HL-60 (cell line): ENCODE data around the gene ATP5F1E.

ENCODE experiments used
- DNase-seq, 2 experiments: peaks; one replicate each; pipeline ENCODE4 v3.0.0-alpha.2; 2010 to 2020; ENCODE audit warnings: low read depth in 1 of 2, low spot score in 1 of 2
- H3K27ac ChIP-seq: fragments of 250-450 bp; sonication (Bioruptor Pico); replicated peaks from 2 replicates; pipeline ENCODE4 v1.5.1; 2020; ENCODE audit warnings: mild to moderate bottlenecking, moderate library complexity
- H3K27me3 ChIP-seq: fragments of 250-450 bp; sonication (Bioruptor Pico); 2 replicates; pipeline ENCODE4 v1.5.1; 2021; ENCODE audit warnings: mild to moderate bottlenecking, moderate library complexity; ENCODE audit not compliant: insufficient read depth, poor library complexity, severe bottlenecking
- H3K4me3 ChIP-seq: replicated peaks from 2 replicates; pipeline ENCODE4 v1.5.1; 2011; ENCODE audit warnings: mild to moderate bottlenecking, control low read depth, low read length; ENCODE audit not compliant: insufficient read depth
- GABPA ChIP-seq: IDR thresholded peaks from 2 replicates; pipeline ENCODE4 v1.6.1; 2012; ENCODE audit warnings: low read depth
- POLR2AphosphoS5 ChIP-seq: IDR thresholded peaks from 2 replicates; pipeline ENCODE4 v1.6.1; 2012; ENCODE audit warnings: low read depth
- SPI1 ChIP-seq: IDR thresholded peaks from 2 replicates; pipeline ENCODE4 v1.6.1; 2012; ENCODE audit warnings: low read depth, mild to moderate bottlenecking, borderline replicate concordance
- TF ChIP-seq, protein P1 (sequence below): IDR thresholded peaks from 2 replicates; pipeline ENCODE4 v1.6.1; 2012; ENCODE audit warnings: low read depth; ENCODE audit not compliant: insufficient replicate concordance
- TF ChIP-seq, protein P2 (sequence below): IDR thresholded peaks from one replicate; pipeline ENCODE4 v1.5.1; 2011; ENCODE audit warnings: low read length, control low read depth, inconsistent platforms; ENCODE audit not compliant: insufficient read depth

ATP5F1E gene

DNA sequence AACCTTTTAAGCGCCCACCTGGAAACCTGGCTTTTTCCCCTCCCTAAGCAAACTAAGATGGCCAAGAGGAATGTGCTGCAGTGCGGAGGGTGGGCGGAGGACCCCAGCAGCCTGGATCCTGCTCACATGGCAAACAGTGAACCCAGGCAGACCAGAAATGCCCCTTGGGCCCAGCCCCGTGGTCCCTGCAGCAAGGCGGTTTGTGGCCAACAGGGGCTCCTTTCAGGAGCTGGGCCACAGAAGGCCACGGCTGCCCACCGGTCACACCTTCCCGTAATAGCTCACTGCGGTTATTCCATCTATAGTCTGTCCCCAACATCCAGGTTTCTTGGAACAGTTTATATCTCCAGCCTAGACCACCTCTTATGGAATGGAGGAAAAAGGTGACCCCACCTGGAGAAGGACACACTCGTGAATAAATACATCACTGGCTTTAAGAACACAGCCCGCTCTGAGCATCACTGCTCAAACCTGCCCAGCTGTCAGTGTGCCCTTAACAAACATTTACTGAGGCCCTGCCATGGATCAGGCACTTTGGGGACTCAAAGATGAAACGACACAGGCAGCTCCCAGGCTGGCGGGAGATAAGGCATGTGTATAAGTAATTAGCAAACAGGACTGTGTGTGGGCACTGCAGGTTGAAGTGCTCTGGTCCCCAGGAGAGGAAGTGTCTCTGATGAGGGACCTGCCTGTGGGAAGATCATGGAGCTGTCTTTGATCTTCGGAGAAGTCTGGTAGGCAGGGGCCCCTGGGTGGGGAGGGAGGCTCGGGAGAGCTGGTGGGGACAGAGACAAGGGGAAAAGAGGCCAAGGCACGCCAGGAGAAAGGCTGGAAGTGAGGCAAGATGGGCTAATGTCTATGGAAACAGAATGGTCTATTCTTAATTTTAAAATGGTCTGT, 16.1 kb downstream of the ATP5F1E start:
- no peak for DNase-seq
- TF ChIP-seq, protein P1, sequence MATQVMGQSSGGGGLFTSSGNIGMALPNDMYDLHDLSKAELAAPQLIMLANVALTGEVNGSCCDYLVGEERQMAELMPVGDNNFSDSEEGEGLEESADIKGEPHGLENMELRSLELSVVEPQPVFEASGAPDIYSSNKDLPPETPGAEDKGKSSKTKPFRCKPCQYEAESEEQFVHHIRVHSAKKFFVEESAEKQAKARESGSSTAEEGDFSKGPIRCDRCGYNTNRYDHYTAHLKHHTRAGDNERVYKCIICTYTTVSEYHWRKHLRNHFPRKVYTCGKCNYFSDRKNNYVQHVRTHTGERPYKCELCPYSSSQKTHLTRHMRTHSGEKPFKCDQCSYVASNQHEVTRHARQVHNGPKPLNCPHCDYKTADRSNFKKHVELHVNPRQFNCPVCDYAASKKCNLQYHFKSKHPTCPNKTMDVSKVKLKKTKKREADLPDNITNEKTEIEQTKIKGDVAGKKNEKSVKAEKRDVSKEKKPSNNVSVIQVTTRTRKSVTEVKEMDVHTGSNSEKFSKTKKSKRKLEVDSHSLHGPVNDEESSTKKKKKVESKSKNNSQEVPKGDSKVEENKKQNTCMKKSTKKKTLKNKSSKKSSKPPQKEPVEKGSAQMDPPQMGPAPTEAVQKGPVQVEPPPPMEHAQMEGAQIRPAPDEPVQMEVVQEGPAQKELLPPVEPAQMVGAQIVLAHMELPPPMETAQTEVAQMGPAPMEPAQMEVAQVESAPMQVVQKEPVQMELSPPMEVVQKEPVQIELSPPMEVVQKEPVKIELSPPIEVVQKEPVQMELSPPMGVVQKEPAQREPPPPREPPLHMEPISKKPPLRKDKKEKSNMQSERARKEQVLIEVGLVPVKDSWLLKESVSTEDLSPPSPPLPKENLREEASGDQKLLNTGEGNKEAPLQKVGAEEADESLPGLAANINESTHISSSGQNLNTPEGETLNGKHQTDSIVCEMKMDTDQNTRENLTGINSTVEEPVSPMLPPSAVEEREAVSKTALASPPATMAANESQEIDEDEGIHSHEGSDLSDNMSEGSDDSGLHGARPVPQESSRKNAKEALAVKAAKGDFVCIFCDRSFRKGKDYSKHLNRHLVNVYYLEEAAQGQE, result no peak
- TF ChIP-seq SPI1, result peak; percentile 70; the same call in 1 of the 2 replicates
- no peak for TF ChIP-seq GABPA
- Histone ChIP-seq H3K27me3 (no peaks in the 10 kb centered on the region), H3K27ac (no peak overlapping the region), H3K4me3 (no peak overlapping the region)

DNA sequence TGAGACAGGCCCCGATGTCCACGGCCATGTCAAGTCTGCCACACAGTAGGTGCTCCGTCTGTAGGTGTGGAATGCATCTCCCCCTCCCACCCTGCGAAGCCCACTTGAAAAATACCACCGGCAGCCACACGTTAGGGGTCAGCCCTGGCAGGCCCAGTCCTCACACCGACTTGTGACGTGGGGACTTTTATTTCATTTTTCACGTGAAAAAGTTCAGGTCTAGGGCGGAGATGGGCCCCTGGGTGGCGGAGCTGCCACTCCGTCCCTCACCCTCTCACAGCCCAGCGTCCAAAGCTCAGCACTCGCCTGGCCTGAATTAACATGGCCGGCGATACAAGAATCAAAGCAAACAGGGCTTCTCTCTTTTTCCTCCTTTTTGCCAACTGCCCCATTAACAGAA, 16.7 kb downstream of the ATP5F1E start:
- TF ChIP-seq SPI1 (no peak), POLR2AphosphoS5 (no peak), GABPA (no peak)
- TF ChIP-seq, protein P2, sequence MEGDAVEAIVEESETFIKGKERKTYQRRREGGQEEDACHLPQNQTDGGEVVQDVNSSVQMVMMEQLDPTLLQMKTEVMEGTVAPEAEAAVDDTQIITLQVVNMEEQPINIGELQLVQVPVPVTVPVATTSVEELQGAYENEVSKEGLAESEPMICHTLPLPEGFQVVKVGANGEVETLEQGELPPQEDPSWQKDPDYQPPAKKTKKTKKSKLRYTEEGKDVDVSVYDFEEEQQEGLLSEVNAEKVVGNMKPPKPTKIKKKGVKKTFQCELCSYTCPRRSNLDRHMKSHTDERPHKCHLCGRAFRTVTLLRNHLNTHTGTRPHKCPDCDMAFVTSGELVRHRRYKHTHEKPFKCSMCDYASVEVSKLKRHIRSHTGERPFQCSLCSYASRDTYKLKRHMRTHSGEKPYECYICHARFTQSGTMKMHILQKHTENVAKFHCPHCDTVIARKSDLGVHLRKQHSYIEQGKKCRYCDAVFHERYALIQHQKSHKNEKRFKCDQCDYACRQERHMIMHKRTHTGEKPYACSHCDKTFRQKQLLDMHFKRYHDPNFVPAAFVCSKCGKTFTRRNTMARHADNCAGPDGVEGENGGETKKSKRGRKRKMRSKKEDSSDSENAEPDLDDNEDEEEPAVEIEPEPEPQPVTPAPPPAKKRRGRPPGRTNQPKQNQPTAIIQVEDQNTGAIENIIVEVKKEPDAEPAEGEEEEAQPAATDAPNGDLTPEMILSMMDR, result no peak
- TF ChIP-seq, protein P1, result no peak
- H3K4me3 ChIP-seq, result no peak overlapping the region
- H3K27me3 ChIP-seq, result no peaks in the 10 kb centered on the region
- H3K27ac ChIP-seq, result no peak overlapping the region
- DNase-seq, result no peak

DNA sequence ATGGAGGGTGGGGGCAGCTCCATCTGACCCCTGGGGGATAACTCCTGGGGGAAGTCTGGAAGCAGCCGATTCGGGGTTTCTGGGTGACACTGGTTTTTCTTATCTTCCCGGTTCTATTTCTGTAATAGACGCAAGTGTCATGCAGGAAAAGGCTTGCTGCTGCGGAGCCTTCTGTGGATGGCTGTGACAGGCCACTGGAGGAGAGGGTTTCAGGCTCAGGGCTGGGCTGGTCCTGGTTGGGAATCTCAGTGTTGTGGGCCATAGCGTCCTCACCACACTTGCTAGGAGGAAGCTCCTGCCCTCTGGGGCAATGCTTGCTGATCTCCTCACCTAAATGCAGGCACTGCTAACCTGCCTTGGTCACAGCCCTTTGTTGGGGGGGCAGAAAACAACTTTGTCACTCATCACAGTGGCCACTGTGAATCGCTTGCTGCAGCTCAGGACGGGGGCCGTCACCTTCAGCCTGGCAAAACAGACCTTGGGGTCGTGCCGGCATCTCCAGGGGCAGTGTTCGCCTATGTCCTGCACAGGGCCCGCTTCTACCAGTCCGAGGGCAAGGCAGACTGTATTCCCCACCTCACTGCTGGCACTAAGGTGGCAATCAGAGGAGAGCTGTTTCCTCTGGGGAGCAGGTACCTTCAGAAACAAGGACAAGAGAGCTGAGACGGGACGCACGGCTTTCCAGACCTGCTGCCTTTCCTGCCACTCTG, 17.3 kb downstream of the ATP5F1E start:
- no peak for DNase-seq
- H3K27me3 ChIP-seq, result no peaks in the 10 kb centered on the region
- no peak overlapping the region for H3K27ac ChIP-seq
- no peak overlapping the region for H3K4me3 ChIP-seq
- TF ChIP-seq, protein P1, result no peak
- TF ChIP-seq POLR2AphosphoS5 (no peak), SPI1 (no peak), GABPA (no peak)
- TF ChIP-seq, protein P2, result no peak
